ENCODE measurements around the gene ARL10. TPM values are rescaled to one million over a fixed set of nuclear protein-coding genes. Genes with fewer than 3 reads are reported as not detected.

ARL10 gene
- total RNA-seq, 1 experiment from 2014 or later = 9.6 TPM

- H3K14ac ChIP-seq (ENCODE audit: insufficient read depth, low read length) = no peak overlapping the region
- H3K36me3 Mint-ChIP-seq (ENCODE audit: insufficient read depth in 1 of 3, low read depth in 3 of 3) = peaks cover 4 to 28% (median 23%) of the 10 kb centered on the region in 3 experiments; a peak in 6 of 7 replicates
- TF ChIP-seq, protein P1, sequence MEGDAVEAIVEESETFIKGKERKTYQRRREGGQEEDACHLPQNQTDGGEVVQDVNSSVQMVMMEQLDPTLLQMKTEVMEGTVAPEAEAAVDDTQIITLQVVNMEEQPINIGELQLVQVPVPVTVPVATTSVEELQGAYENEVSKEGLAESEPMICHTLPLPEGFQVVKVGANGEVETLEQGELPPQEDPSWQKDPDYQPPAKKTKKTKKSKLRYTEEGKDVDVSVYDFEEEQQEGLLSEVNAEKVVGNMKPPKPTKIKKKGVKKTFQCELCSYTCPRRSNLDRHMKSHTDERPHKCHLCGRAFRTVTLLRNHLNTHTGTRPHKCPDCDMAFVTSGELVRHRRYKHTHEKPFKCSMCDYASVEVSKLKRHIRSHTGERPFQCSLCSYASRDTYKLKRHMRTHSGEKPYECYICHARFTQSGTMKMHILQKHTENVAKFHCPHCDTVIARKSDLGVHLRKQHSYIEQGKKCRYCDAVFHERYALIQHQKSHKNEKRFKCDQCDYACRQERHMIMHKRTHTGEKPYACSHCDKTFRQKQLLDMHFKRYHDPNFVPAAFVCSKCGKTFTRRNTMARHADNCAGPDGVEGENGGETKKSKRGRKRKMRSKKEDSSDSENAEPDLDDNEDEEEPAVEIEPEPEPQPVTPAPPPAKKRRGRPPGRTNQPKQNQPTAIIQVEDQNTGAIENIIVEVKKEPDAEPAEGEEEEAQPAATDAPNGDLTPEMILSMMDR (conservative IDR thresholded peaks at IDR 0.05) = no peak
- no peak overlapping the region for H3K9ac ChIP-seq (ENCODE audit: extremely low read depth, insufficient read length, low read length)
- no peak overlapping the region for H3K27ac Mint-ChIP-seq
- H3K79me1 ChIP-seq (ENCODE audit: insufficient read depth, low read depth, low read length, poor library complexity, severe bottlenecking) = no peaks in the 10 kb centered on the region
- DNase-seq = no peak
- WGBS (ENCODE audit: extremely low coverage, insufficient read length, low lambda C conversion rate) = no CpG with 5 or more reads among the region's 3 CpGs
- H3K4me2 ChIP-seq (ENCODE audit: insufficient read depth, insufficient read length, low read length) = no peak overlapping the region
- no peaks in the 10 kb centered on the region for H4K20me1 ChIP-seq (ENCODE audit: control insufficient read depth, insufficient read depth, insufficient read length)
- H2BK120ac ChIP-seq (ENCODE audit: low read depth, low read length, poor library complexity, severe bottlenecking) = no peak overlapping the region
- H3K9me3 Mint-ChIP-seq = peaks cover 50 to 55% of the 10 kb centered on the region in 2 experiments
- no peak overlapping the region for H3T11ph ChIP-seq (ENCODE audit: low read length)
- H2BK5ac ChIP-seq (ENCODE audit: insufficient read length, low read length) = no peak overlapping the region
- H2AFZ ChIP-seq (ENCODE audit: low read length) = no peak overlapping the region
- no peak overlapping the region for H2BK12ac ChIP-seq (ENCODE audit: insufficient read length, low read depth, low read length)
- no peaks in the 10 kb centered on the region for H3K27me3 ChIP-seq (ENCODE audit: insufficient read depth, low read length)
- H2BK15ac ChIP-seq (ENCODE audit: low read depth, low read length) = no peak overlapping the region
- H4K8ac ChIP-seq (replicated peaks; ENCODE audit: insufficient read length, low read depth, low read length) = no peak overlapping the region
- H2AK5ac ChIP-seq (ENCODE audit: insufficient read length, low read length) = no peak overlapping the region
- H2BK20ac ChIP-seq (ENCODE audit: low read depth, low read length, poor library complexity, severe bottlenecking) = no peak overlapping the region
- H3K23ac ChIP-seq (ENCODE audit: insufficient read length, low read depth, low read length) = no peak overlapping the region
- no peaks in the 10 kb centered on the region for H3K4me1 ChIP-seq (ENCODE audit: insufficient read depth, low read length)
- no peak overlapping the region for H4K5ac ChIP-seq (ENCODE audit: insufficient read length, low read depth, low read length)
- no peak overlapping the region for H4K91ac ChIP-seq (ENCODE audit: insufficient read length, low read depth, low read length)
- no peaks in the 10 kb centered on the region for H3K23me2 ChIP-seq (ENCODE audit: insufficient read length, low read depth, low read length, poor library complexity, severe bottlenecking)
- no peak overlapping the region for H3K18ac ChIP-seq (ENCODE audit: insufficient read length, low read depth, low read length)
- H3K56ac ChIP-seq (ENCODE audit: insufficient read length, low read depth, low read length) = no peak overlapping the region
- H3K27me3 Mint-ChIP-seq (ENCODE audit: low read depth) = peaks cover 9% of the 10 kb centered on the region
- no peak overlapping the region for H3K27ac ChIP-seq (ENCODE audit: insufficient read length, low read depth, low read length)
- no peaks in the 10 kb centered on the region for H3K9me3 ChIP-seq (ENCODE audit: control insufficient read depth, low read depth, low read length)
- no peak overlapping the region for H3K4me3 Mint-ChIP-seq
- H3K4ac ChIP-seq (ENCODE audit: low read depth, low read length) = no peak overlapping the region
- no peaks in the 10 kb centered on the region; a peak in 1 of 4 replicates for H3K4me1 Mint-ChIP-seq
- no peaks in the 10 kb centered on the region for H3K79me2 ChIP-seq (ENCODE audit: insufficient read depth, low read length)
Measured at GRCh38 chr5:176424181-176424580, 58.9 kb downstream of the ARL10 start.

Measured in H9 (cell line).